ENCODE data around the gene RPS2. TPM values are rescaled to one million over a fixed set of nuclear protein-coding genes. Genes with fewer than 3 reads are reported as not detected.

RPS2 gene
- total RNA-seq, 3 donors from 2014 or later = 1,284 to 2,138 (median 1,849) TPM

DNA sequence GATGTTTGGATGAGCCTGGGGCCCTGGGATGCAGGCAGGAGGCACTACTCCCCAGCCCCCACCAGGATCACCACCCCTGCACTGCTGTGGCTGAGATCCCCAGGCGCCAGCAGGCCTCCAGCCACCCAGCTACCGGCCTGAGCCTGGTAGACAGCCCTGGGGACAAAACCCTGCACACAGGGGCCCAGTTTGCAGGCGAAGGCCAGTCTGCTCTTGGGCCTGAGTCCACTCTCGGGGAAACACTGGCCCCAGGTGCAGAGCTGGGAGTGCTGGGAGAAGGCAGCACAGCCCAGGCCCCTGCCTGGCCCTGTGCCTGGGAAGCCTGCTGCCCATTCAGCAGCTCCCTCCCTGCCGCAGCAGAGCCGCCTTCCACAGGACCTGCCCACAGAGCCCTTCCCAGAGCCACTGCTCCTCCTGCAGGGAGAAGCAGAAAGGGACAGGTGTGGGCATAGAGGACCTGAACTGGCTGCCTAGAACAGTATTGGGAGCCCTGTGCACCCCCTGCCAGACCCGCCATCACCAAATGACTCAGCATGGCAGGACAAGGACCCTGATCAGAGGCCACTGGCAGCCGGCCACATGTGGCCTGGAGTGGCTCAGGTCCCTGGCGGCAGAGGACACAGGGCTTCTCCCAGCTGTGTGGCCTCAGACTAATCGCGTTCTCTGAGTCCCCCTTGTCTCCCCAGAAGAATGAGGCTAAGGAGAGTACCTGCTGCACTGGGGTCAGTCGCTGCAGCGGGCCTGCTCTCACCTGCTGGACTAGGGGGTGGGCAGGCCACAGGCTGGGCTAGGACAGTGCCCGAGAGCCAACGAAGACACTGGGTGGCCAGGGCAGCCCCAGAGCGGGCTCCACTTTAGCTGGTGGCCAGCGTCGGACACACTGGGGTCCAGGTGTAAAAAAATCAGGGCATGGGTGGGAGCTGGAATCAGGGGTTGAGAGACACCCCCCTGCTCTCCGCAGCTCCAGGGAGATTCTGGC lies 32.3 kb downstream of the RPS2 start:
- H3K4me3 ChIP-seq = no peak overlapping the region
- no peaks in the 10 kb centered on the region for H3K36me3 ChIP-seq (ENCODE audit: low read depth)
- intact Hi-C loops (cut with DNase I, micrococcal nuclease) = no loop called here
- ATAC-seq (peak; percentile 67), DNase-seq (peak in 2 of 3 donors; percentile 61 to 69)
- peaks cover 13% of the 10 kb centered on the region for H3K4me1 ChIP-seq (ENCODE audit: low read depth)
- no peaks in the 10 kb centered on the region for H3K9me3 ChIP-seq
- TF ChIP-seq, protein P1, sequence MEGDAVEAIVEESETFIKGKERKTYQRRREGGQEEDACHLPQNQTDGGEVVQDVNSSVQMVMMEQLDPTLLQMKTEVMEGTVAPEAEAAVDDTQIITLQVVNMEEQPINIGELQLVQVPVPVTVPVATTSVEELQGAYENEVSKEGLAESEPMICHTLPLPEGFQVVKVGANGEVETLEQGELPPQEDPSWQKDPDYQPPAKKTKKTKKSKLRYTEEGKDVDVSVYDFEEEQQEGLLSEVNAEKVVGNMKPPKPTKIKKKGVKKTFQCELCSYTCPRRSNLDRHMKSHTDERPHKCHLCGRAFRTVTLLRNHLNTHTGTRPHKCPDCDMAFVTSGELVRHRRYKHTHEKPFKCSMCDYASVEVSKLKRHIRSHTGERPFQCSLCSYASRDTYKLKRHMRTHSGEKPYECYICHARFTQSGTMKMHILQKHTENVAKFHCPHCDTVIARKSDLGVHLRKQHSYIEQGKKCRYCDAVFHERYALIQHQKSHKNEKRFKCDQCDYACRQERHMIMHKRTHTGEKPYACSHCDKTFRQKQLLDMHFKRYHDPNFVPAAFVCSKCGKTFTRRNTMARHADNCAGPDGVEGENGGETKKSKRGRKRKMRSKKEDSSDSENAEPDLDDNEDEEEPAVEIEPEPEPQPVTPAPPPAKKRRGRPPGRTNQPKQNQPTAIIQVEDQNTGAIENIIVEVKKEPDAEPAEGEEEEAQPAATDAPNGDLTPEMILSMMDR (IDR thresholded peaks at IDR 0.05) = no peak

DNA sequence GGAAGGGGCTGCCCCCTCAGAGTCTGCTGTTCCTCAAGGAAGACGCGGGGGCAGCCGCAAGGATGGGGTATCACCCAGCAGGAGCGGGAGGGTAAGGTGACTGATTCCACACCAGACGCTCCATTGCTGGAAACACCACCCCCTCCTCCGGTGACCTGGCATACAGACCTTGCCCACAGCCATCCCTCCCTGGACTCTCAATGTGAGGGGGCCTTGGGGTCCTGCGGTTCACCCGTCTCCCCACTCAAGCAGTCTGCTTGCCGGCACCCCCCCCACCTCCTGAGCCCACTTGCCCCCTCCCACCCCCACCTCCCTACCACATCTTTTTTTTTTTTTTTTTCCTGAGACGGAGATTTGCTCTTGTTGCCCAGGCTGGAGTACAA lies 34.3 kb downstream of the RPS2 start:
- intact Hi-C loops (cut with DNase I, micrococcal nuclease) = no loop called here
- no peaks in the 10 kb centered on the region for H3K36me3 ChIP-seq (ENCODE audit: low read depth)
- DNase-seq (peak in 1 of 3 donors; percentile 46), ATAC-seq (no peak)
- H3K4me3 ChIP-seq = no peak overlapping the region
- H3K9me3 ChIP-seq = no peaks in the 10 kb centered on the region
- H3K4me1 ChIP-seq (ENCODE audit: low read depth) = peaks cover 13% of the 10 kb centered on the region
- TF ChIP-seq, protein P1 (IDR thresholded peaks at IDR 0.05) = no peak

DNA sequence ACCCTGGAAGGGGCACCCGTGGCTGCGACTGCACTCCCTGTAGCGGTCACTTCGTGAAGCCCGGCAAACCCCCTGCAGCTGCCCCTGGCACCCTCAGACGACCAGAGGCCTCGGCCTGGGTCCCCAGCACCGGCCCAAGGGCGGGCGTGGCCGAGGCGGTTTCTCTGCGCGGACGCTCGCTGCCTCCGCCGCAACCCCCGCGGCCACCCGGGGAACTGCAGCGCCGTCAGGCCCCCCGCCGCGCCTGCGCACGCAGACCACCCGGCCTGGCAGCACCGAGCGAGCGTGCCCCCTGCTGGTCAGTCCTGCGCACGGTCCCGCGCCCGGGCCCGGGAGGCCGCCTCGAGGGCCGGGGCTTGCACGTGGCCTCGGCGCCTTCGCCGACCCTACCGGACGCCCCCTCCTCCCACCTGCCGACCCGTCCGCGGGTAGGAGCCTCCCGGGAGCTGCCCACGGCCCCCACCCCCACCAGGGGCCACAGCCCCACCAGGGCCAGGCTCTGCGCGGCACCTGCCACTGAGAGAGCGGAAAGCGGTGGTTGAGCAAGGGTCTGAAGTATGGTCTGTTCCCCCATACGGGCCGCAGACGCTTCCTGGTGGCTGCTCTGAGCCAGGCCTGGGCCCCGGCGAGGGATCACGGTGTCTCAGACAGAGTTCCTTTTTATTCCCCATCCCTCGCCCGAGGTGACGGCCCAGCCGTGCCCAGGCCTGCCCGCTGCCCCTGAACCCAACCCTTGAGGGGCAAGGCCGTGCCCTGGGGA lies 34.9 kb downstream of the RPS2 start:
- ATAC-seq (peak; percentile 98), DNase-seq (peak; percentile 91 to 96 (median 91))
- Histone ChIP-seq H3K4me1 (ENCODE audit: low read depth) (peaks cover 13% of the 10 kb centered on the region), H3K9me3 (no peaks in the 10 kb centered on the region), H3K36me3 (ENCODE audit: low read depth) (no peaks in the 10 kb centered on the region), H3K4me3 (peak overlapping the region; percentile 24)
- intact Hi-C loops (cut with DNase I, micrococcal nuclease) = loop anchor here (5.0 to 10.0 kb wide), 2 partner anchors 65 to 67 kb away; no protein-coding TSS in a partner anchor
- TF ChIP-seq, protein P1 (IDR thresholded peaks at IDR 0.05) = peak; percentile 99

DNA sequence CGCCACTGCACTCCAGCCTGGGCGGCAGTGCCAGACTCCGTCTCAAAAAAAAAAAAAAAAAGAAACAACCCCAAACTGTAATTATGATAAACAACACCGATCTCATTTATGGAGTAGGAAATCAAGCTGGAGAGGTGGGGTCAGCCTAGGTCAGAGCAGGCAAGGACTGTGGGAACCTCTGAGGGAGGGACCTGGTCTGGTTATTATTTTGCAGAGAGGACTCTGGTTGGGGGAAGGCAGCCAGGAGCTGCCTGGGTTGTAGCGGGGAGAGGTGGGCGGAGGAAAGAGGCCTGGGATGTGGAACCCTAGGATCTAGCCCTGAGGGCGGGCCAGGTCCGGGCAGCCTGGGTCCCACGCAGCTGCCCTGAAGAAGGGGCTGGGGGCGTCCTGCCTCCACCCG lies 35.5 kb downstream of the RPS2 start:
- Histone ChIP-seq H3K36me3 (ENCODE audit: low read depth) (no peaks in the 10 kb centered on the region), H3K4me1 (ENCODE audit: low read depth) (peaks cover 13% of the 10 kb centered on the region), H3K9me3 (no peaks in the 10 kb centered on the region), H3K4me3 (peak overlapping the region; percentile 24)
- peak in 2 of 3 donors; percentile 62 to 71 for DNase-seq
- peak; percentile 62 for ATAC-seq
- intact Hi-C loops (cut with DNase I, micrococcal nuclease) = loop anchor here (5.0 to 10.0 kb wide), 2 partner anchors 64 to 67 kb away; no protein-coding TSS in a partner anchor
- TF ChIP-seq, protein P1 (IDR thresholded peaks at IDR 0.05) = no peak

DNA sequence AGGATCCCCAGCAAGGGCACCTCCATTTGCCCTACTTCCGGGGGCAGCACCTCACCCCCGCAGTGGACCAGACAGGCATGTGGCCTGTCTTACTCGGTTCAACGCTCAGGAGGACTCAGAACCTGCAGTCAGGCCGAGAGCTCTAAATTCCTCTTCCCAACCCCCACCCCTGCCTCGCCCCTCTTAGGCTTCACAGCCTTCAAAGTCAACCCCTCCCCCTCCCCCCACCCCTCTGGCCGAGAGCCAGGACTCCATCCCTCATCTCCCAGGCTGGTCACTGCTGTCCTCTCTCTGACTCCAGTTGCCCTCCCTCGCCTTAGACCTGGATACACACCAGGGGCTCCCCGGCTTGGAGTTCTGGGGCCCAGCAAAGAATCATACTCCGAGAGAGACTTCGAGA lies 38.4 kb downstream of the RPS2 start:
- Histone ChIP-seq H3K9me3 (no peaks in the 10 kb centered on the region), H3K36me3 (ENCODE audit: low read depth) (no peaks in the 10 kb centered on the region), H3K4me1 (ENCODE audit: low read depth) (peaks cover 17% of the 10 kb centered on the region), H3K4me3 (no peak overlapping the region)
- intact Hi-C loops (cut with DNase I, micrococcal nuclease) = loop anchor here (5.0 to 10.0 kb wide), 2 partner anchors 61 to 64 kb away; no protein-coding TSS in a partner anchor
- ATAC-seq (no peak), DNase-seq (peak in 1 of 3 donors; percentile 23)
- TF ChIP-seq, protein P1 (IDR thresholded peaks at IDR 0.05) = no peak
